Stimulated activated naive B cell treated with anti-CD40 and anti-IgM and Interleukin-4, amounts not matched to agents 10 μg/mL and 1 μg/mL and 100 μg/mL, for 72 hours (primary cell): ENCODE measurements around the gene GPR68.

Experiments
- ATAC-seq, 2 donors: fragments of 150-1000 bp; cut with Tn5 transposase; replicated peaks; 2 replicates each; pipeline ENCODE4 v1.10.0; 2021; ENCODE audit warnings: moderate library complexity in 1 of 2
- DNase-seq: peaks from one replicate; pipeline ENCODE4 v3.0.0; 2021
- H3K27ac Mint-ChIP-seq: one replicate; pipeline ENCODE4 v1.8.0; 2022; ENCODE audit warnings: mild to moderate bottlenecking, mixed read lengths
- H3K27me3 Mint-ChIP-seq, 2 donors: one replicate each; pipeline ENCODE4 v1.8.0; 2022; ENCODE audit warnings: mixed read lengths in 2 of 2
- H3K36me3 Mint-ChIP-seq, 2 donors: one replicate each; pipeline ENCODE4 v1.8.0; 2022; ENCODE audit warnings: mixed read lengths in 2 of 2, mild to moderate bottlenecking in 1 of 2
- H3K4me1 Mint-ChIP-seq, 2 donors: one replicate each; pipeline ENCODE4 v1.8.0; 2022; ENCODE audit warnings: mixed read lengths in 2 of 2, mild to moderate bottlenecking in 1 of 2
- H3K4me3 Mint-ChIP-seq, 2 donors: one replicate each; pipeline ENCODE4 v1.8.0; 2022; ENCODE audit warnings: mild to moderate bottlenecking in 2 of 2, mixed read lengths in 2 of 2, moderate library complexity in 1 of 2
- H3K9me3 Mint-ChIP-seq, 2 donors: one replicate each; pipeline ENCODE4 v1.8.0; 2022; ENCODE audit warnings: mixed read lengths in 2 of 2, mild to moderate bottlenecking in 1 of 2

GPR68 gene, protein sequence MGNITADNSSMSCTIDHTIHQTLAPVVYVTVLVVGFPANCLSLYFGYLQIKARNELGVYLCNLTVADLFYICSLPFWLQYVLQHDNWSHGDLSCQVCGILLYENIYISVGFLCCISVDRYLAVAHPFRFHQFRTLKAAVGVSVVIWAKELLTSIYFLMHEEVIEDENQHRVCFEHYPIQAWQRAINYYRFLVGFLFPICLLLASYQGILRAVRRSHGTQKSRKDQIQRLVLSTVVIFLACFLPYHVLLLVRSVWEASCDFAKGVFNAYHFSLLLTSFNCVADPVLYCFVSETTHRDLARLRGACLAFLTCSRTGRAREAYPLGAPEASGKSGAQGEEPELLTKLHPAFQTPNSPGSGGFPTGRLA

GRCh38 chr14:91244501-91244901, at the start of gene GPR68:
Gene GPR68, minus strand, starts transcription at chr14:91244704. Its CDS starts 9,654 bp downstream, at chr14:91235050.
- Mint-ChIP-seq H3K4me1 (peaks cover 54 to 64% of the 10 kb centered on the region in 2 donors), H3K9me3 (peaks cover 0 to 8% of the 10 kb centered on the region in 2 donors), H3K36me3 (peaks cover 0 to 4% of the 10 kb centered on the region in 2 donors), H3K27ac (peak within 1 kb of the TSS; percentile 56), H3K4me3 (peak within 1 kb of the TSS; percentile 63), H3K27me3 (no peaks in the 10 kb centered on the region)
- DNase-seq (no peak), ATAC-seq (no peak)

- DNase-seq (no peak), ATAC-seq (no peak)
- Mint-ChIP-seq H3K27ac (peak overlapping the region; percentile 56), H3K27me3 (no peaks in the 10 kb centered on the region), H3K4me3 (no peak overlapping the region), H3K9me3 (no peaks in the 10 kb centered on the region), H3K36me3 (peaks cover 48 to 77% of the 10 kb centered on the region in 2 donors), H3K4me1 (peaks cover 0 to 2% of the 10 kb centered on the region in 2 donors)
Measured at GRCh38 chr14:91294153-91294552, 49.6 kb upstream of the GPR68 start.

DNA sequence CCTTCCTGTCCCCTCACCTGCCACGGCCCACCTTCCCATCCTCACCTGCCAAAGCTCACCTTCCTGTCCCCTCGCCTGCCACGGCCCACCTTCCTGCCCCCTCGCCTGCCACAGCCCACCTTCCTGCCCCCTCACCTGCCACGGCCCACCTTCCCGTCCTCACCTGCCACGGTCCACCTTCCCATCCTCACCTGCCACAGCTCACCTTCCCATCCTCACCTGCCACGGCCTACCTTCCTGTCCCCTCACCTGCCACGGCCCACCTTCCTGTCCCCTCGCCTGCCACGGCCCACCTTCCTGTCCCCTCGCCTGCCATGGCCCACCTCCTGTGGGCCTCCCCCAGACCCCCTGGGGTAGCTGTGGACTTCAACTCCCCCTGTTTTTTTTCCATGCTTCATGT, 48.8 kb upstream of the GPR68 start:
- no peak overlapping the region for H3K4me3 Mint-ChIP-seq
- no peaks in the 10 kb centered on the region for H3K9me3 Mint-ChIP-seq
- H3K4me1 Mint-ChIP-seq = peaks cover 0 to 2% of the 10 kb centered on the region in 2 donors
- H3K27ac Mint-ChIP-seq = peak overlapping the region; percentile 89
- ATAC-seq (no peak), DNase-seq (no peak)
- no peaks in the 10 kb centered on the region for H3K27me3 Mint-ChIP-seq
- peaks cover 47 to 74% of the 10 kb centered on the region in 2 donors for H3K36me3 Mint-ChIP-seq

DNA sequence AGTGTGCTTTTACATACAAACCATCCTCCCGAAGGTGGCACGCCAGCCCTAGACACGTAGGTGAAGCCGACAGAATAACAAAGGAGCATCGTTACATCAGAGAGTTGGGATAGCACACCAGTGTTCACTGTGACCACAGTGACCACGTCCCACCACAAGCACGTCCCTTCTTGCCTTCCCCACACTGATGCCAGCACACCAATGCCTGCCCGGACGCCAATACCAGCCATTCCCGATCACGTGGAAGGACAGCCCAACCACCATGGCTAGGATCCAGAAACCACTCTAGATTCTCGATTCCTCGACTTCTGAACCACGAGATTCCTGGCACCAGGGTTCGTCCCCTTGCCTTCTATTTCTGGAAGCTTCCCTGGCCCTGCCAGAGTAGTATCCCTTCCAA, 48.0 kb upstream of the GPR68 start:
- Mint-ChIP-seq H3K4me3 (no peak overlapping the region), H3K36me3 (peaks cover 46 to 69% of the 10 kb centered on the region in 2 donors), H3K27ac (peak overlapping the region; percentile 16), H3K9me3 (no peaks in the 10 kb centered on the region), H3K4me1 (peaks cover 0 to 2% of the 10 kb centered on the region in 2 donors), H3K27me3 (no peaks in the 10 kb centered on the region)
- DNase-seq (no peak), ATAC-seq (no peak)

- peaks cover 41 to 66% of the 10 kb centered on the region in 2 donors for H3K36me3 Mint-ChIP-seq
- peaks cover 2 to 5% of the 10 kb centered on the region in 2 donors for H3K4me1 Mint-ChIP-seq
- H3K27me3 Mint-ChIP-seq = no peaks in the 10 kb centered on the region
- H3K4me3 Mint-ChIP-seq = no peak overlapping the region
- no peaks in the 10 kb centered on the region for H3K9me3 Mint-ChIP-seq
- DNase-seq (no peak), ATAC-seq (no peak)
- H3K27ac Mint-ChIP-seq = peak overlapping the region; percentile 81
Measured at GRCh38 chr14:91291786-91292405, 47.4 kb upstream of the GPR68 start.

DNA sequence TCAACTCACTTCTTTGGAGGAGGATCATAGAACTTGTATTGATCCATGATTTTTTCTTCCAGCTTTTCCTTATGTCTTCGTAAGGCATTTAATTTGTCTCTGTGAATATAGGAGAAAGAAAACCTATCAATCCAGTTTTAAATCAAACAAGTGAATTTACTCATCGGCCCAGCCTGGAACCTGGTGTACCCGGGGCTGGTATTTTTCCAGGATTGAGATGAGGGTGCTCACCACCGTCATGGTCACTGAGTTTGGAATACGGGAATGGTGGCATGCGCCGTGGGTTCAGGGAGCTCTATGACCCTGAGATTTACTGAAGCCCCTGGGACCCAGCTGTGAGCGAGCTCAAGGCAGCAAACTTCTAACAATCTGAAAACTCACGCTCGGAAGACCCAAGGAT, 46.5 kb upstream of the GPR68 start:
- Mint-ChIP-seq H3K27ac (peak overlapping the region; percentile 81), H3K4me3 (no peak overlapping the region), H3K9me3 (no peaks in the 10 kb centered on the region), H3K36me3 (peaks cover 38 to 64% of the 10 kb centered on the region in 2 donors), H3K27me3 (no peaks in the 10 kb centered on the region), H3K4me1 (peaks cover 6 to 12% of the 10 kb centered on the region in 2 donors)
- ATAC-seq (no peak), DNase-seq (no peak)

DNA sequence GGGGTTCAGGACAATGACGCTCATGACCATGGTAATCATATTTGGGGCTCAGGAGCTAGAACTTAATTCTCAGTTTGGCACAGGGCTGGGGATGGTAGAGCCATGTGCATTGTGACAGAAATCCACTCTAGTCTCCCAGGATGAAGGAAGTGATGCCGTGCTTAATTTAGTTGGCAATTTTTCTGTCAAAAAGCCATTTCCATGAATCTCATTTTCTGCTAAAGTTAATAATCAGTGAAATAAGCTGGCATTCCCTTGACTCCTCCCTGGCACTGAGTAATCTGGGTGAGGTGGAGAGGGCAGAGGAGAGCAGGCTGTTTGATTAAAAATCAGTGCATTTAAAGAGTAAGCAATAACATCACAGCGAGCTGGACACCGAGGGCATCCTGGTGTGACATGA, 45.0 kb upstream of the GPR68 start:
- H3K27me3 Mint-ChIP-seq = no peaks in the 10 kb centered on the region
- no peak for DNase-seq
- peak overlapping the region; percentile 77 for H3K27ac Mint-ChIP-seq
- ATAC-seq = no peak
- H3K9me3 Mint-ChIP-seq = no peaks in the 10 kb centered on the region
- H3K36me3 Mint-ChIP-seq = peaks cover 45 to 73% of the 10 kb centered on the region in 2 donors
- H3K4me1 Mint-ChIP-seq = peaks cover 17 to 27% of the 10 kb centered on the region in 2 donors
- no peak overlapping the region for H3K4me3 Mint-ChIP-seq

DNA sequence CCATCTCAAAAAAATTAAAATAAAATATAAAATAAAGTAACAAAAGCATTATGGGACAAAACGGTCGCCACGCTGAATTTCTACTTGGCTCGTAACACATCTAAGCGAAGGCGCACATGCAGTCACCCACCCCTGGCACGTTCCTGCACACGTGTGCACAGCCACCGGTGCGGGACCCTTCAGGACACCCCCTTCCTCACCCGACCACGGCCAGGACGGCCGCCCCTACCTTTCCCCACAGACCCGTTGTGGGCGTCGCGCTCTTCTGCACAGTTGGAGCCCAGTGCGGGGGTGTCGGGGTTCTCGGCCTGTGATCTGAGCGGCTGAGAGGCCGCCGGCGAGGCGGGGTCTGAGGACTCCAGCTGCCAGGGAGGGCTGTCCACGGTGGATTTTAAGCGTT, 44.4 kb upstream of the GPR68 start:
- Mint-ChIP-seq H3K9me3 (no peaks in the 10 kb centered on the region), H3K36me3 (peaks cover 48 to 73% of the 10 kb centered on the region in 2 donors), H3K27me3 (no peaks in the 10 kb centered on the region), H3K4me3 (no peak overlapping the region), H3K27ac (peak overlapping the region; percentile 77), H3K4me1 (peaks cover 19 to 30% of the 10 kb centered on the region in 2 donors)
- ATAC-seq (no peak), DNase-seq (no peak)

- no peaks in the 10 kb centered on the region for H3K27me3 Mint-ChIP-seq
- peak; percentile 80 to 81 for ATAC-seq
- H3K9me3 Mint-ChIP-seq = peaks cover 0 to 1% of the 10 kb centered on the region in 2 donors
- H3K36me3 Mint-ChIP-seq = peaks cover 48 to 71% of the 10 kb centered on the region in 2 donors
- peaks cover 17 to 30% of the 10 kb centered on the region in 2 donors for H3K4me1 Mint-ChIP-seq
- H3K4me3 Mint-ChIP-seq = no peak overlapping the region
- DNase-seq = peak; percentile 37
- peak overlapping the region; percentile 53 for H3K27ac Mint-ChIP-seq
Measured at GRCh38 chr14:91286530-91286937, 42.0 kb upstream of the GPR68 start.

GRCh38 chr14:91284791-91285548, 40.5 kb upstream of the GPR68 start:
- Mint-ChIP-seq H3K27ac (peak overlapping the region; percentile 86), H3K4me3 (peak overlapping the region; percentile 70 to 73), H3K36me3 (peaks cover 47 to 62% of the 10 kb centered on the region in 2 donors), H3K27me3 (no peaks in the 10 kb centered on the region), H3K4me1 (peaks cover 17 to 30% of the 10 kb centered on the region in 2 donors), H3K9me3 (peaks cover 0 to 1% of the 10 kb centered on the region in 2 donors)
- peak; percentile 61 to 68 for ATAC-seq
- DNase-seq = no peak

- DNase-seq = no peak
- H3K4me1 Mint-ChIP-seq = peaks cover 17 to 30% of the 10 kb centered on the region in 2 donors
- H3K27ac Mint-ChIP-seq = peak overlapping the region; percentile 86
- ATAC-seq = no peak
- no peaks in the 10 kb centered on the region for H3K27me3 Mint-ChIP-seq
- peaks cover 0 to 1% of the 10 kb centered on the region in 2 donors for H3K9me3 Mint-ChIP-seq
- H3K36me3 Mint-ChIP-seq = peaks cover 40 to 61% of the 10 kb centered on the region in 2 donors
- H3K4me3 Mint-ChIP-seq = no peak overlapping the region
Measured at GRCh38 chr14:91284146-91284790, 39.8 kb upstream of the GPR68 start.

- DNase-seq (no peak), ATAC-seq (no peak)
- no peaks in the 10 kb centered on the region for H3K27me3 Mint-ChIP-seq
- H3K36me3 Mint-ChIP-seq = peaks cover 35 to 58% of the 10 kb centered on the region in 2 donors
- H3K4me1 Mint-ChIP-seq = peaks cover 17 to 30% of the 10 kb centered on the region in 2 donors
- peaks cover 0 to 1% of the 10 kb centered on the region in 2 donors for H3K9me3 Mint-ChIP-seq
- H3K4me3 Mint-ChIP-seq = no peak overlapping the region
- H3K27ac Mint-ChIP-seq = no peak overlapping the region
Measured at GRCh38 chr14:91283666-91284065, 39.2 kb upstream of the GPR68 start.

DNA sequence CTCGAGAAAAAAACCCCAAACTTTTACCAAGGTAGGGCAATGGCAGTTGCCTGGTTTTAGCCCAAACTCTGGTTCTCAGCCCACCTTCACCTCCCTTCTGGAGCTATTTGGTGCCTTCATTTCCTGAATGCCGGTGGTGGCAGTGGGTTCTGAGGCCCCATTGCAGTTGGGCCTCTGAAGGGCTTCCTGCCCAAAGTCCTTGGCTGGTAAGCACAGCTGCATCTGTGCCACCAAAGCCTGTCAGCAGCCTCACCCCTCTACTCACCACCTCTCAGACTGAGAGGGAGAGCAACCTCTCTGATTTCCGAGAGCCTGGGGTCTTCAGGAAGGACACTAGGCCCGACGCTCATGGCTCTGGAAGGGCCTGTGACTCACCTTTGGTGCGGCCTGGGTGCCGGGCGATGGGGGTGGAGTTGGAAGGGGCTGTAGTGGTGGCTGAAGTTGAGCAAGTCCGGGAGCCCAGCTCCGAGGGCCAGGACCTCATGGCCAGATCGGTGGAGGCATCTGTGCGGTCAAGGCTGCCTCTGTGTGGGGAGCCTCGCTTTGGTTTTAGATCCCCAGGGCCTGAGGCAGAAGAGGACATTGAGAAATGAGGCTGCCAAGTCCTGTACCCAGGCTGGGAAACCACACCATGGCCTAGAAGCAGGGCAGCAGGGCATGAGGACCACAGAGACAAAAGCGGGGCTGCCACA, 38.6 kb upstream of the GPR68 start:
- DNase-seq (no peak), ATAC-seq (no peak)
- no peaks in the 10 kb centered on the region for H3K27me3 Mint-ChIP-seq
- H3K4me1 Mint-ChIP-seq = peaks cover 17 to 30% of the 10 kb centered on the region in 2 donors
- no peak overlapping the region for H3K4me3 Mint-ChIP-seq
- peaks cover 0 to 1% of the 10 kb centered on the region in 2 donors for H3K9me3 Mint-ChIP-seq
- H3K27ac Mint-ChIP-seq = peak overlapping the region; percentile 71
- peaks cover 35 to 58% of the 10 kb centered on the region in 2 donors for H3K36me3 Mint-ChIP-seq
